ENCODE measurements around the gene CDH12.
"Not testable (repeated sequence)": the region's sequence is repeated elsewhere in the genome, so short reads cannot be mapped to it uniquely, and the experiment has no call there.

The CDH12 gene

DNA sequence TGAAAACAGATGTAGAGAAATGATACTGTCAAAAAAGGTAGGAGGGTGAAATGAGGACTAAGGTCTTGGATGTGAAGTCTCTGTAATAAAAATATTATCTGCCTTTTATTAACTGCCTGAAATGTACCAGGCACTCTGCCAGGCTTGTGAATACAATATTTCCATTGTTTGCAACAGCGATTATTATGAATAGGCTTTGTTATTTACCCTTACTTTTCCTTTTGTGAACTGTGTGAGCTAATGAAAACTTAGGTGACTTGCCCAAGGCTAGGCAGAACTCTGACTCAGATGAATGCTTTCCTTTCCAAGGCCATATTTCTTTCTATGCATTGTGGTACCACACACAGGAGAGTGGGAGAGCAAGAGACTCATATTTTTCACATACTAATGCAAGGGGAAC, 204.1 kb downstream of the CDH12 start:
- no peak for DNase-seq (ENCODE audit: low read depth in 2 of 2)

DNA sequence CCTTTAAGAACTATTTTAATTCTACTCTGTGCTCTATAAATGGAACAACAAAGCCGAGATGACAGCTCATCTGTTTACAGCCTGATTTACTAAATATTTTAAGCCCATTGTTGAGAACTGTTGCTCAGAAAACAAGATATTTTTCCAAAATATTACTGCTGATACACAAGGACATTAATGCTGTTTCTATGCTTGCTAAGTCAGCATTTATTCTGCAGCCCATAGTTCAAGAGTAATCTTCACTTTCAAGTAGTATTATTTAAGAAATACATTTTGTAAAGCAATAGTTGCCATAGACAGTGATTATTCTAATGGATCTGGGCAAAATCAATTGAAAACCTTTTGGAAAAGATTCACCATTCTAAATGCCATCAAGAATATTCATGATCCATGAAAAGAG, 208.3 kb downstream of the CDH12 start:
- no peak for DNase-seq (ENCODE audit: low read depth in 2 of 2)

DNA sequence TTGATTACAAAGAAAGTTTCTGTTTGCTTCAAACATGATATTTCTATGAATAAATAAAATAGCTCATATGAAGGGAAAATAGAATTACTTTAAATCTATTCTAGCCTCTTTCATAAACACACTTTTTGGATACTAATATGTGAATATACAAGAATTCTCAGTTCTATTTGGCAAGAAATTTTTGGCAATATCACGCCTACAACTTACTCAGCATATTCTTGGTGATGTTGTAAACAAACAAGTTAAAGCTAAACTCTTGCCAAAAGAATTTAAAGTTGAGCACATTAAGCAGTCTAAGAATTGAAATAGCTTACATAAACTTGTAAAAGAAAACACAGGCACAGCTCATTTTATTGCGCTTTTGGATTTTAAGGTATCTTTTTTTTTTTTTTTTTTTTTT, 209.8 kb downstream of the CDH12 start:
- DNase-seq (ENCODE audit: low read depth in 2 of 2) = no peak

DNA sequence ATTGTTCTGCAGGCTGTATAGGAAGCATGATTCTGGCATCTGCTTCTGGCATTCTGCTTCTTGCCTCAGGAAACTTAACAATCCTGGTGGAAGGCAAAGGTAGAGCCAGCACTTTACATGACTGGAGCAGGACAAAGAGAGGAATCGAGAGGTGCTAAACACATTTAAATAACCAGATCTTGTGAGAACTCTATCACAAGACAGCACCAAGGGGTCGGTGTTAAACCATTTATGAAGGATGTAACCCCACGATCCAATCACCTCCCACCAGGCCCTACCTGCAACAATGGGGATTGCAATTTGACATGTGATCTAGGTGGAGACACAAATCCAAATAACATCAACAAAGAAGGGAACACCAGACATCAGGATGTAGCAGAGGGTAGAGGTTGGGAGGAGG, 221.5 kb downstream of the CDH12 start:
- no peak for DNase-seq (ENCODE audit: low read depth in 2 of 2)

DNA sequence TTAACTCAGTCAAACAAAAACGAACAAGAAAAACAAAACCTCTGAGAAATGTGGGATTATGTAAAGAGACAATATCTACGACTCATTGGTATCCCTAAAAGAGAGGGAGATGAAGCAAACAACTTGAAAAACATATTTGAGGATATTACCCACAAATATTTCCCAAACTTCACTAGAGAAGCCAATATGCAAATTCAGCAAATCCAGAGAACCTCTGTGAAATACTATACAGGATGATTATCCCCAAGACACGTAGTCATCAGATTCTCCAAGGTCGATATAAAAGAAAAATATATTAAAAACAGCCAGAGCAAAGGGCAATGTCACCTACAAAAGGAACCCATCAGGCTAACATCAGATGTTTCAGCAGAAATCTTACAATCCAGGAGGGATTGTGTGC, 226.1 kb downstream of the CDH12 start:
- no peak for DNase-seq (ENCODE audit: low read depth in 2 of 2)

DNA sequence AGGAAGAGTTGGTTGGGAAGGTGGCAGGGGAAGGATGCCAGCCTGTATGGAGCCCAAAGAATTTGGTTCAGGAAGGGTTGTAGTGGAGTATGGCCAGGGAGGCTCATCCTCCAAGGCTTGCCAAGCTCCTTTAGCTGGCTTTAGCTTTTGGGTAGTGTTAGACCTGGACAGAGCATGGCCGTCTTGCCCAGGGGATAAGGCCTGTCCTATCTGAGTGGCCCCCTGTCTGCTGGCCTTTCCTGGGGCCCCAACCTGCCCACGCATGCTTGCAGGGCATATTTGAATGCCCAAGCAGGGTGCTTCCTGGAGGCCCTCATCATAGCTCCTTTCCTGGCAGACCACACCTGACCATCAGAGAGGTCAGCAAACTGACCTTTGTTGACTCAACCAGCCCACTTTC, 227.7 kb downstream of the CDH12 start:
- no peak for DNase-seq (ENCODE audit: low read depth in 2 of 2)

DNA sequence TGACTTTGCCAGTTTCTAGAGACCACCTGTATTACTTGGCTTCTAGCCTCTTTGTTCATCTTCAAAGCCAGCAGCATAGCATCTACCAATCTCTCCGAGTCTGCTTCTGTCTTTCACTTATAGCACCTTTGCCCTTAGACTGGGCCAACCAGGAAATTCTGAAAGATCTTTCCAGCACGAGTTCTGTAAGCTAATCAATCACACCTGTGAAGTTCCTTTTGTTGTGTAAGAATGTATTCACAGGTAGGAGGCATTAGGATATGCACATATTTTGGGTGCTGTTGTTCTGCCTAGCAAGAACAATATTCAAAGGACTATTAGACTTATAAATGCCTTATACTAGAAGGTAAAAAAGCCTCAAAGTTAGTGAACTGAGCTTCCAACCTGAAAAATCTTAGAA, 232.1 kb downstream of the CDH12 start:
- DNase-seq (ENCODE audit: low read depth in 2 of 2) = no peak

DNA sequence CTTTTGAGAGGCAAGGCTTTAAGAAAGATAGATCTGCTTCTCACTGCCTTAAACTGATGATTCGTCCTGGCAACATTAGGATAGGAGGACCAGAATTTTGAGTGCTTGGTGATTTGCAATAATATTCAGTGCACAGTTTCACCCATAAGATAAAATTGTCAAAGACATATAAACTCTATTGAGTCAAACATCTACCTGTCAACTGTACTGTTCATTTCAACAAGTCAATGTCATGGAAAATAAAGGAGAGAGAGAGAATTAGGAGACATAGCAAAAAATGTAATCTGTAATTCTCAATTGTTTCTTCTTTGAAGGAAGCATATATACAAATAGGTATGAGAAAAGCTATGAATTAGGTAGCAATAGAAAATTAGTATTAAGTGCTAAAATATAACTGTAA, 237.2 kb downstream of the CDH12 start:
- no peak for DNase-seq (ENCODE audit: low read depth in 2 of 2)

DNA sequence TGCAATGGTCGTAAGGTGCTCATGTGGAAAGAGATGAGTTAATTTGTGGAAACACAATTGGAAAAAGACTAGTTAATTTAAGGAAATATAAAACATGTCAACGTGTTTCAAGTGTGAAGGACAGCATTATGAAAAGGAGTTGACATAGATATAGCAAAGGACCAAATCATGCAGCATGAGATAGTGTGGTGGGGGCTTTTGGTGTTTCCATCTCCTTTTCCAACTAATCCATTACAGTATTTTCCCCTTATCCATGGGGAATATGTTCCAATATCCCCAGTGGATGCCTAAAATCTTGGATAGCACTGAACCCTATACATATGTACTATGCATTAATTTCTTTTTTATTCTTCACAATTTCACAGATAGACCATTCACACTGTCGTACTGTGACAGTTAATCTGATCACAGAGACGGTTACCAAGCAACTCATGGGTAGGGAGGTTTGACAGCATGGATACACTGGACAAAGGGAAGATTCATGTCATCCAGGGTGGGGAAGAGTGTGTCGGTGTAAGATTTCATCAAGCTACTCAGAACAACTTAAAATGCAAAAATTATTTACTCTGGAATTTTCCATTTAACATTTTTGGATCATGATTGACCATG, 238.6 kb downstream of the CDH12 start:
- DNase-seq (ENCODE audit: low read depth in 2 of 2) = no peak

DNA sequence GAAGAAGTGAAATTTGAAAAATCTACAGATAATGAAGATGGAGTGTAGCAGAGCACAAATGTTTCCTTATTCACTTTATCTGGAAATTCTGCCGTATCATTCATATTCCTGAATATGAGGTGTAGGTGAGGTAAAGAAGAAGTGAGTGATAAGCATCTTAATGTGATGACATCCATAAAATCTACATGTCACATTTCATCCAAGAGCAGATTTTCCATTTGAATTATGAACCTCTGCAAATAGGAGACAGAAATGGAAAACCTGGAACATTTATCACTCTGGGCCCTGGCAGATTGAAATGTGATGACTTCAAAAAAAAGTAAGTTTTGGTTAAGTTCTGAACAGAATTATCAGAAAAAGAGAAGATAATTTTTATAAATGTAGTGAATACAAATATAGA, 240.2 kb downstream of the CDH12 start:
- DNase-seq (ENCODE audit: low read depth in 2 of 2) = no peak

DNA sequence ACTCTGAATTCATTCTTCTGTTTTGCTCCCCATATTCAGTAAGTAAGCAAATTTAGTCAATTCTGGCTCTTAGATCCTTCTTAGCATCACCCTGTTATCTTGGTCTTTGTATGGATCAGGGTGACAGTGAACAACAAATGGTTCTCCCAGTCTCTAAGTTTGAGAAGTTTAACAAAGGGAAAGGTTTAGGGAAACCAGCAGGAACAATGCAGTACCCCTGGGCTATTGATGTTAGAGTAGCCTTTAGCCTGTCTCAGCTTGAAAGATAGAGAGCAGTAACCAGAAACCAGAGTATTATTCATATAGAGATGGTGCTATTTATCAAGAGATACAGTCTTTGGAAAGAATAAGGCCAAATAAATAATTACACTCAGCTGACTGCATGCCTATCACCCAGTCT, 241.8 kb downstream of the CDH12 start:
- DNase-seq (ENCODE audit: low read depth in 2 of 2) = no peak

DNA sequence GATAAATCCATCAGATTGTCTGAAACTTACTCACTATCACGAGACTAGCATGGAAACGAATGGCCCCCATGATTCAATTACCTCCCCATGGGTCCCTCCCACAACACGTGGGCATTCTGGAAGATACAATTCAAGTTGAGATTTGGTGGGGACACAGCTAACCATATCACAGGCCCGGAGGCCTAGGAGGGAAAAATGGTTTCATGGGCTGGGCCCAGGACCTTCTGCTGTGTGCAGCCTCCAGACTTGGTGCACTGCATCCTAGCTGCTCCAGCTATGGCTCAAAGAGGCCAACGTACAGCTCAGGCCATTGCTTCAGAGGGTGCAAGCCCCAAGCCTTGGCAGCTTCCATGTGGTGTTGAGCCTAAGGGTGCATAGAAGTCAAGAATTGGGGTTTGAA, 245.6 kb downstream of the CDH12 start:
- DNase-seq (ENCODE audit: low read depth in 2 of 2) = not testable (repeated sequence)

DNA sequence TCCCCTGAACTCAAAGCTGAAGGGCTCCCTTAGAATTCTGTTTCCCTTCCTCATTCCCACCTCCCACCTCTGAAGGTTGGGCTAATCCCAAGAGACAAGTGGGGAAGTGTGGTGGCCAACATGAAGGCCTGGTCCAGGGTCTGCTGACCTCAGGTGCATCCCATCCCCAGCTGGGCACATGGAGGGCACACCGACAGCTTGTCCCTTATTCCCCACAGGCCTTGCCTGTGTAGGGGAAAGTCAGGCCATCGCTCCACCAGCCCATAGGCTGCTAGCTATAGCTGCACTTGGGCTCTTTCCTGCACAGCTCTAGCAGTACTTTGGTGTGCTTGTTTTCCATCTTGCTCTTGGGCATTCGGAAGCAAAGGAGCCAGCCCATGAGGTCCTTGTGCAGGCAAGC, 247.7 kb downstream of the CDH12 start:
- DNase-seq (ENCODE audit: low read depth in 2 of 2) = no peak

DNA sequence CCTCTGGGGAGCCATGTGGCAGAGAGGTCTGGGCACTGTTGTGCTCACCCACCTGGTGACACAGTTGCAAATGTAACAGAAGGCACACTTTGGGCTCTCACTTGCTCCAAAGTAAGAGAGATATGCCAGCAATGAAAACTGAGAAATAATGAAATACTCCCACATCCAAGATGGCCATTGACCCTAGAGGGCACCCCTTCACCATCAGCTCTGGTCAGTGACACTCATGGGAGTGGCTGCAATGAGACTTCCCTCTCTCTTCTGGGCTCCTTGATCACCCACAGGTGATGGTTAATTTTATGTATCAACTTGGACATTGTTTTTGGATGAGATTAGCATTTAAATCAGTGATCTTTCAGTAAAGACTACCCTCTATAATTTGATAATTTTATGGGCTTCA, 248.4 kb downstream of the CDH12 start:
- DNase-seq (ENCODE audit: low read depth in 2 of 2) = no peak

DNA sequence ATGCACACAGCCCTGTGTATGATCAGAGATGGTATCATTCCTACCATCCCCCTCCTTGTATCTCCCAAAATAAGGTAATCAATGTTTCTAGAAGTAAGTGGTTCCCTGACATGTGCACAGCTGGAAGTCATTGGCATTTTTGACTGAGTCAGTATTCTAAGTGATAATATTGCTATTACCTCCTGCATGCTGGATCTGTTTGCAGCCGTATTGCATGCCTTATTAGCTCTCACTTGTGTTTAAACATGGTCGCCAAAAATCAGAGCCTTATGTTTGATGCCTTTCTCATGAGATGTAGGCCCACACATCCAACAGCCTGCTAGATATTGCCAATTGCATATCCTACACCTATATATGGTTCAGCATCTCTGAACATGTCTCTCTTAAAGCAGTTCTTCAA, 254.3 kb downstream of the CDH12 start:
- no peak for DNase-seq (ENCODE audit: low read depth in 2 of 2)

DNA sequence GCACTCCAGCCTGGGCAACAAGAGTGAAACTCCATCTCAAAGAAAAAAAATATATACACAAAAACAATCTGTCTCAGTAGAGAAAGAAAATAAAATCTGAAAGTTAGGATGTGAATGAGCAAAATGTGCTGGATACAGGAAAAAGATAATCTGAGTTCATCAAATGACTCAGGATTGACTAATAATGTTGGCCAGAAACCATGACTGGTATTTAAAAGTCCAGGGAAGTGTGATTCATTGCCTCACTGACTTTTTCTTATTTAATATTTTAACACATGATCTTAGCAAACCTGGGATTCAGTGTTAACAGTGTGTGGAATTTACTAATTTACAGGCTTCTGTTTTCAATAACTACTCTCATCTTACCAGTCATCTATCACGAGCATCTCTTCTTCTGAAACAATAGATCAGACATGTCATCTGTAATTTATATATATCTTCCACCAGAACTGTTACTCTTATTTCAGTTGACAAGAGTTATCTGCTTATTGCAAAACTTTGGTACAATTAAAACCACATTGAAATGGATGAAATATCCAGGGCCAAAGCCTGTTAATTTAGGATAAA, 256.7 kb downstream of the CDH12 start:
- DNase-seq (ENCODE audit: low read depth in 2 of 2) = no peak

DNA sequence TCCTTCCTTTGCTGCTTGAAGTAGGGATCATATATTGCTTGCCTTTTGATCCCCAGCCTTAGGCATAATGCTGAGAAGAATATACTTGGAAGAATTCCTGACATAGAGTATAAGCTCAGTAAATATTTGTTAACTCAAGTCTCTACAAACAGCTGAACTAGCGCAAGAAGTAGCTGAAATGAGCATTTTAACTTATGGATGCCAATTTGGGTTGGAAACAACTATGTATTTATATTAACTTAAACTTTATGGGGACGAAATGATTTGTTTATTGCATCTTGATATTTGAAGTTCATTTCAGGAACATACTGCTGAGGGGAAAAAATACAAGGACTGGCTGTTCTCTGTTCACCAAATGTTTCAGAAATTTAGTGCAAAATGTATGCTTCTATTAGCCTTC, 258.7 kb downstream of the CDH12 start:
- no peak for DNase-seq (ENCODE audit: low read depth in 2 of 2)

DNA sequence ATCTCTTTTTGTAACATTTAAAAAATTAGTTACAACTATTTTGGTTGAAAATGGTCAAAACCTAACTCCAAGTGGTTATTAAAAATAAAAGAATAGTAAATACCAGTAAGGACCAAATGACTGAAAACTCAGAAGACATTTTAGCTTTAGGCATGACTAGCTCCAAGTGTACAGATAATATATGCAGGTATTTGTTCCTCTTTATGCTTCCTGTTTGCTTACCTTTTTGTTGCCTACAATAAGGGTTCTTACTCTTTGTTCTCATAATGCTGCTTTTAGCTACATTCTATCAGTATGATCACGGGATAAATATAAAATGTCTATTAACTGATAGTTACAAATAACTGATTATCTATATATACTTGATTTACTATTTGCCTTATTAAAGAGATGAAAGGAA, 259.6 kb downstream of the CDH12 start:
- no peak for DNase-seq (ENCODE audit: low read depth in 2 of 2)

DNA sequence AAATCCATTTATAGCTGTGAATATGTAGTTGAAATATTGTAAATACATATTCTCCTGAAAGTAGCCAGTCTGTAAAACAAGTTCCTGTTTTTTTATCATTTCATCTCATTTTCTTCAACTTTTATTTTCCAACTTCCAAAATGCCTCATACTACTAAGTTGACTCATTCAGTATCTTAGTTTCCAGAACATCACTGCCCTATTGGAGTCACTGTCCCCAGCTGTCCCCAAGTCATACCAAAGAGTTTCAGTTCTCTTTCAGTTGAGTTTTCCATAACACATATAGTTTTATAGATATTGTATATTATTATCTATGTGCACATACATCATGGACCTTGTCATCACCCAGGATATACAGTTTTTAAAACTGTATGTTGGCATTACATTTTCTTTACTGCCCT, 261.7 kb downstream of the CDH12 start:
- DNase-seq (ENCODE audit: low read depth in 2 of 2) = no peak

DNA sequence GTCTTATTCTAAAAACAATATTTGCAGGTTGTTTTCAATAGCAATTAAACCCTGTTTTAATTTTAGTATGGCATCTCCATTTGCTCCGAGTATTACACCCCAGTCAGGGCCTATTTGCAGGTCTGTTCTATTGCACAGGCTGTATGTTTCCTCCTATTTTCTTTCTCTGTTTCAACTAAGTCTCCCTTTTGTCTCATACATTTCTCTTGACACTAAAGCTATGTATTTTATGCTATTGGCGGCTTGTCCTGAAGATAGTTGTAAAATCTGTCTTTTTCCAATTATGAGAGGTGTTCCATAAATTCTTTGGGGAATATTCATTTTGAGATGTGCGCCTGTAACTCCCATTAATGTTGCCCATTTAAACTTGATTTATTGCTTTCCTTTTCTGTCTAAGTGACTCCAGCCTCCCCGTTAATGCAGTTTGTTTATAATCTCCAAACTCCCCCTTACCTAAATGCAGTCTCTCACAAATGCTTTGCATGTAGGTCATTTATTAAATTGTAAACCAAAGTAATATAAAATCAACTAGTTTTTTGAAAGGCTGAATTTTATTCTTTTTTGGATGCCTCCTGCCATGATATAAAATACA, 262.4 kb downstream of the CDH12 start:
- DNase-seq (ENCODE audit: low read depth in 2 of 2) = no peak

DNA sequence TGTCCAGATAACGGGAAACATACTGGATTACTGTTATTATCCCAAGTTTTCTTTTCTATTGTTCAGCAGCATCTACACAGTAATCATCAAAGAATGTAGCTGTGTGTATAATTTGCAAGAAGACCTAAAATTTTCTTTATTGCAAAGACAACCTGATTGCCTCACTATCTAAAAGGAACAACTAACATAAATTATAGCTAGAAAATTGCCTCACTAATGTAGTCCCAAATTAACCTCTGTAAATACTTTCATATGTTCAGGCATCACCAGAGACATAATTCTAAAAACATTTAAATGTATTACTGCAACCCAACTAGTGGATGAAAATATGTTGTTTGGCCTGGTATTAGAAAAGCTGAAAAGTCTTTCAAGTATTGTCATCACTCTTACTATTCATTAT, 275.4 kb downstream of the CDH12 start:
- DNase-seq (ENCODE audit: low read depth in 2 of 2) = no peak

DNA sequence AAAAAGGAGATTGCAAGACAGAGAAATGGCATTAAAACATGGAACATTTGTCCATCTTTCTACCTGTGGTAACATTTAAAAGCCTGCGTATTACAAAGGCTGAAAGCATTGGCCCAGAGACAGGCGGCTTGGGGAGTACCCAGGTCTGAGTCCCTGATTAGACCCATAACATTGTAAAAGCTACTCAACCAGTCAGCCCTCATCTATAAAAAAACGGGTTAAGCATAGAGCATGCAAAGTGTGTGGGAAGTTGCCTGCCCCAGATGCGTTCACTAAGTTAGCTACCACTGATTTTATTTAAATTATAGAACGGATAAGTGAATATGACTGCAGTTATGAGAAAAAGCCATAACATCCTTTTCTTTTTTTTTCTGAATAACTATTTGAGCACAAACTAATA, 276.1 kb downstream of the CDH12 start:
- DNase-seq (ENCODE audit: low read depth in 2 of 2) = no peak

DNA sequence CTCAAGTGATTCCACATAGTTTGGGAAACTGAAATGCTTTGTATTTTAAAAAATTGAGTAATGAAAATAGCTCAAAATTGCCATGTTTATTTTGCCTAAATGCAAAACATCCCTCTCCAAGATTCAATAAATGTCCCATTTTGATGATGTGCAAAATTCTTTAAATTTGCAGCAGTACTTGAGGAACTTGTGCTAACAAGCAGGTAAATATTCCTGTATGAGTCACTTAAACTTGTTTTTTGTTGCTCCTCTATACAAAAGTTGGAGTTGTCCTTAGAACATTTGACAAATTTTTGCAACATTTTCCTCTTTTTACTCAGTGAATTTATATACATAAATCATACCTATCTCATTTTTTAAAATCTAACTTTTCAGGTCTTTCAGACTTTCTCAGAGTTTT, 280.2 kb downstream of the CDH12 start:
- no peak for DNase-seq (ENCODE audit: low read depth in 2 of 2)

DNA sequence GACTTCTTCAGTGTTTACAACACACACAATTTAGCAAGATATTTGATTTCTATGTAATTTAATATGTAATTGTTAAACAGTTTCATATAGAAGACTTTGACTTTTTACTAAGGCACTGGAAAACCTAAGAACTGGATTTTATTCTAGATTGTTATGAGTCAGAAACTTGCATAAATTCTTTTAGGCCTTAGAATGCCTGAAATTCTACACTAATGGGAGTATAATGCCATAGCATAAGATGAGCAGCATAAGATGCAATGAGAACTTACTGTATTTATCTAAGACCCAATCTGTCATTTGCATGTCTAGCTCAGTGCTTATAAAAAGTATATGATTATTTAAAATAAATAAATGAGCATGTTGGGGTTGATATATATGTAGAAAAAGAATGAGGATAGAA, 285.2 kb downstream of the CDH12 start:
- no peak for DNase-seq (ENCODE audit: low read depth in 2 of 2)

All from activated CD8-positive, alpha-beta memory T cell treated with anti-CD3 and anti-CD28 coated beads for 4 hours (primary cell).